ENCODE data around the gene PLAA.

DNA sequence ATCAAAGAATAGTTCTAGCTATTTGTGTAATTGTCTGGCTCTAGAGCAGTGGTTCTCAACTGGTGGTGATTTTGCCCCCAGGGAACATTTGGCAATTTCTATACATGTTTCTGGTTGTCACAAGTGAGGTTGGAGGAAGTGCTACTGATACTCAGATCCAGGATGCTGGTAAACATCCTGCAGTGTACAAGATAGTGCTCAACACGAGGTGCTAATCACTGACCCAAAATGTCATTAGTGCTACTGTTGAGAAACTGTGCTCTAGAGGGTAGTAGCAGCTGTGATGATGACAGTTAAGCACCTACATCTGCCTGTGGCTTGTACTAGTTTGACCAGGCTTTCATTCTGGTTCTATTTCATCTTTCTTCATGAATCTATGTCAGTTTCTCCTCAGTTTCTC is 36.3 kb upstream of the PLAA start:
- TF ChIP-seq, protein P1, sequence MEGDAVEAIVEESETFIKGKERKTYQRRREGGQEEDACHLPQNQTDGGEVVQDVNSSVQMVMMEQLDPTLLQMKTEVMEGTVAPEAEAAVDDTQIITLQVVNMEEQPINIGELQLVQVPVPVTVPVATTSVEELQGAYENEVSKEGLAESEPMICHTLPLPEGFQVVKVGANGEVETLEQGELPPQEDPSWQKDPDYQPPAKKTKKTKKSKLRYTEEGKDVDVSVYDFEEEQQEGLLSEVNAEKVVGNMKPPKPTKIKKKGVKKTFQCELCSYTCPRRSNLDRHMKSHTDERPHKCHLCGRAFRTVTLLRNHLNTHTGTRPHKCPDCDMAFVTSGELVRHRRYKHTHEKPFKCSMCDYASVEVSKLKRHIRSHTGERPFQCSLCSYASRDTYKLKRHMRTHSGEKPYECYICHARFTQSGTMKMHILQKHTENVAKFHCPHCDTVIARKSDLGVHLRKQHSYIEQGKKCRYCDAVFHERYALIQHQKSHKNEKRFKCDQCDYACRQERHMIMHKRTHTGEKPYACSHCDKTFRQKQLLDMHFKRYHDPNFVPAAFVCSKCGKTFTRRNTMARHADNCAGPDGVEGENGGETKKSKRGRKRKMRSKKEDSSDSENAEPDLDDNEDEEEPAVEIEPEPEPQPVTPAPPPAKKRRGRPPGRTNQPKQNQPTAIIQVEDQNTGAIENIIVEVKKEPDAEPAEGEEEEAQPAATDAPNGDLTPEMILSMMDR (IDR thresholded peaks at IDR 0.05): no peak
- TF ChIP-seq EP300 (IDR thresholded peaks at IDR 0.05) (no peak), POLR2A (IDR thresholded peaks at IDR 0.05) (no peak)

Measured in suprapubic skin (tissue), 3 donors.